Activated CD4-positive, CD25-positive, alpha-beta regulatory T cell treated with anti-CD3 and anti-CD28 coated beads, Interleukin-2, amount 50 U/mL, for 16 hours (primary cell): ENCODE results near the gene STON2.

Experiments
- DNase-seq: peaks from one replicate; pipeline ENCODE4 v3.0.0-alpha.2; 2020; ENCODE audit warnings: low read depth, low spot score

STON2 gene

GRCh38 chr14:81332725-81333124 lies 67.4 kb downstream of the STON2 start:
- DNase-seq = no peak

- DNase-seq = no peak
Measured at GRCh38 chr14:81331229-81332021, 68.7 kb downstream of the STON2 start.

- DNase-seq = no peak
Measured at GRCh38 chr14:81330619-81331122, 69.5 kb downstream of the STON2 start.

GRCh38 chr14:81329640-81330381 lies 70.3 kb downstream of the STON2 start:
- no peak for DNase-seq

- no peak for DNase-seq
Measured at GRCh38 chr14:81326451-81326850, 73.7 kb downstream of the STON2 start.

- DNase-seq = no peak
Measured at GRCh38 chr14:81324011-81324410, 76.1 kb downstream of the STON2 start.

- DNase-seq = no peak
Measured at GRCh38 chr14:81323093-81323492, 77.0 kb downstream of the STON2 start.

GRCh38 chr14:81319946-81320345 lies 80.2 kb downstream of the STON2 start:
- no peak for DNase-seq

- no peak for DNase-seq
Measured at GRCh38 chr14:81319314-81319713, 80.8 kb downstream of the STON2 start.

GRCh38 chr14:81315341-81315740 lies 84.8 kb downstream of the STON2 start:
- DNase-seq = no peak

GRCh38 chr14:81314443-81315175 lies 85.5 kb downstream of the STON2 start:
- no peak for DNase-seq

- DNase-seq = no peak
Measured at GRCh38 chr14:81313775-81314429, 86.2 kb downstream of the STON2 start.

GRCh38 chr14:81313200-81313599 lies 86.9 kb downstream of the STON2 start:
- DNase-seq = no peak

GRCh38 chr14:81312289-81312876 lies 87.7 kb downstream of the STON2 start:
- no peak for DNase-seq

GRCh38 chr14:81311778-81312177 lies 88.3 kb downstream of the STON2 start:
- DNase-seq = no peak

- DNase-seq = no peak
Measured at GRCh38 chr14:81311141-81311540, 89.0 kb downstream of the STON2 start.

- DNase-seq = no peak
Measured at GRCh38 chr14:81310606-81311005, 89.5 kb downstream of the STON2 start.

- DNase-seq = no peak
Measured at GRCh38 chr14:81309511-81309910, 90.6 kb downstream of the STON2 start.

GRCh38 chr14:81305743-81306142 lies 94.4 kb downstream of the STON2 start:
- no peak for DNase-seq

GRCh38 chr14:81305065-81305464 lies 95.1 kb downstream of the STON2 start:
- no peak for DNase-seq

GRCh38 chr14:81303258-81303935 lies 96.7 kb downstream of the STON2 start:
- no peak for DNase-seq
